GM19035 (cell line): ENCODE measurements around the gene CD109.
"Not testable (repeated sequence)": the region's sequence is repeated elsewhere in the genome, so short reads cannot be mapped to it uniquely, and the experiment has no call there.

Source experiments
- ATAC-seq: cut with Tn5 transposase; IDR thresholded peaks from one replicate; pipeline ENCODE4 v1.9.1; 2021; ENCODE audit not compliant: unreplicated experiment

The CD109 gene

GRCh38 chr6:73695619-73696421, at the start of gene CD109:
TSS of gene CD109 (plus strand) at chr6:73696203. CDS start at chr6:73696216, 13 bp downstream.
- peak; percentile 64 for ATAC-seq

GRCh38 chr6:73648166-73648565, 47.8 kb upstream of the CD109 start:
- no peak for ATAC-seq

GRCh38 chr6:73649783-73650182, 46.2 kb upstream of the CD109 start:
- ATAC-seq = no peak

- ATAC-seq = peak; percentile 48
Observed at GRCh38 chr6:73652637-73653570, 43.1 kb upstream of the CD109 start.

- peak; percentile 87 for ATAC-seq
Observed at GRCh38 chr6:73653571-73654424, 42.2 kb upstream of the CD109 start, which contains the start of gene SLC17A5. TSS of gene SLC17A5 (minus strand) at chr6:73653992. CDS start at chr6:73653886, 106 bp downstream.

GRCh38 chr6:73655341-73655917, 40.6 kb upstream of the CD109 start:
- ATAC-seq = no peak

- no peak for ATAC-seq
Observed at GRCh38 chr6:73656531-73657145, 39.4 kb upstream of the CD109 start.

GRCh38 chr6:73657201-73657600, 38.8 kb upstream of the CD109 start:
- no peak for ATAC-seq

- no peak for ATAC-seq
Observed at GRCh38 chr6:73664701-73665100, 31.3 kb upstream of the CD109 start.

- peak; percentile 58 for ATAC-seq
Observed at GRCh38 chr6:73665686-73666319, 30.2 kb upstream of the CD109 start.

- no peak for ATAC-seq
Observed at GRCh38 chr6:73666393-73666792, 29.6 kb upstream of the CD109 start.

- ATAC-seq = no peak
Observed at GRCh38 chr6:73667798-73668197, 28.2 kb upstream of the CD109 start.

GRCh38 chr6:73669005-73669404, 27.0 kb upstream of the CD109 start:
- ATAC-seq = no peak

GRCh38 chr6:73671911-73672685, 23.9 kb upstream of the CD109 start:
- ATAC-seq = no peak

- peak; percentile 99 for ATAC-seq
Observed at GRCh38 chr6:73675466-73676098, 20.4 kb upstream of the CD109 start.

- ATAC-seq = no peak
Observed at GRCh38 chr6:73679009-73679408, 17.0 kb upstream of the CD109 start.

GRCh38 chr6:73679846-73680245, 16.2 kb upstream of the CD109 start:
- not testable (repeated sequence) for ATAC-seq

GRCh38 chr6:73680289-73680918, 15.6 kb upstream of the CD109 start:
- no peak for ATAC-seq
